ENCODE results near the gene HLCS.

DNA sequence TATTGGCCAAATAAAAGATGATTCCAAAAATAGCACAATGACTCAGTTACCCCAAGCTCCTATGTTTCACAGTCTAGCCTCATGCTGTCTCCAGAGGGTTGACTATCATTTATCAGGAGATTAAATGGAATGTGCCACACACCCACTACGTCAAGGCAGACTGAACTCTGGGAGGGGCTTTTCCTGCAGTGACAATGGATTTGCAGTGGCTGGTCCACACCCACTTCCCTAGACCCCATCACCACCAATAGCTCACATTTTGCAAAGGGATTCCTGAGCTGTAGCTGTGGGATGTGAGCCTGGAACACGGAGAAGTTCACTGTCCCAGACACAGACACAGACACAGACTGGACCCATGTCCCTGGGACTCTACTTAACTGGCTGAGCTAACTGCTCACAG, 77.1 kb downstream of the HLCS start:
- TF ChIP-seq, protein P1, sequence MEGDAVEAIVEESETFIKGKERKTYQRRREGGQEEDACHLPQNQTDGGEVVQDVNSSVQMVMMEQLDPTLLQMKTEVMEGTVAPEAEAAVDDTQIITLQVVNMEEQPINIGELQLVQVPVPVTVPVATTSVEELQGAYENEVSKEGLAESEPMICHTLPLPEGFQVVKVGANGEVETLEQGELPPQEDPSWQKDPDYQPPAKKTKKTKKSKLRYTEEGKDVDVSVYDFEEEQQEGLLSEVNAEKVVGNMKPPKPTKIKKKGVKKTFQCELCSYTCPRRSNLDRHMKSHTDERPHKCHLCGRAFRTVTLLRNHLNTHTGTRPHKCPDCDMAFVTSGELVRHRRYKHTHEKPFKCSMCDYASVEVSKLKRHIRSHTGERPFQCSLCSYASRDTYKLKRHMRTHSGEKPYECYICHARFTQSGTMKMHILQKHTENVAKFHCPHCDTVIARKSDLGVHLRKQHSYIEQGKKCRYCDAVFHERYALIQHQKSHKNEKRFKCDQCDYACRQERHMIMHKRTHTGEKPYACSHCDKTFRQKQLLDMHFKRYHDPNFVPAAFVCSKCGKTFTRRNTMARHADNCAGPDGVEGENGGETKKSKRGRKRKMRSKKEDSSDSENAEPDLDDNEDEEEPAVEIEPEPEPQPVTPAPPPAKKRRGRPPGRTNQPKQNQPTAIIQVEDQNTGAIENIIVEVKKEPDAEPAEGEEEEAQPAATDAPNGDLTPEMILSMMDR (IDR thresholded peaks at IDR 0.05): no peak
- no peak for TF ChIP-seq POLR2A (IDR thresholded peaks at IDR 0.05)
